Activated naive CD4-positive, alpha-beta T cell treated with anti-CD3 and anti-CD28 coated beads for 36 hours (primary cell): Measurements from ENCODE around the gene PRKCG. TPM values are rescaled to one million over a fixed set of nuclear protein-coding genes. Genes with fewer than 3 reads are reported as not detected.

ENCODE experiments used
- CTCF ChIA-PET: fragments of 350-600 bp; sonication (Branson Sonifier 250); formaldehyde crosslinking; loops from one replicate; lab custom pipeline; 2021; ENCODE audit warnings: antibody characterized with exemption; lab: Charles Lee
- DNase-seq: peaks from one replicate; pipeline ENCODE4 v3.0.0-alpha.2; 2020
- H3K27ac Mint-ChIP-seq: one replicate; pipeline ENCODE4 v1.8.0; 2021; ENCODE audit warnings: mild to moderate bottlenecking, mixed read lengths
- H3K27me3 Mint-ChIP-seq: one replicate; pipeline ENCODE4 v1.8.0; 2021; ENCODE audit warnings: low read depth, mixed read lengths
- H3K36me3 Mint-ChIP-seq: one replicate; pipeline ENCODE4 v1.8.0; 2021; ENCODE audit warnings: low read depth, mixed read lengths
- H3K4me1 Mint-ChIP-seq: one replicate; pipeline ENCODE4 v1.8.0; 2021; ENCODE audit warnings: low read depth, mixed read lengths
- H3K4me3 Mint-ChIP-seq: one replicate; pipeline ENCODE4 v1.8.0; 2021; ENCODE audit warnings: mild to moderate bottlenecking, moderate library complexity, mixed read lengths
- H3K9me3 Mint-ChIP-seq: one replicate; pipeline ENCODE4 v1.8.0; 2021; ENCODE audit warnings: mixed read lengths
- intact Hi-C: fragments of 100-400 bp; cut with micrococcal nuclease; formaldehyde crosslinking; loops from one replicate; pipeline ENCODE4 v1.15.1; 2023
- total RNA-seq, 2 experiments: library from RNA; stranded (reverse); gene quantifications; one replicate each; pipeline ENCODE4 v1.2.3, GENCODE V29; 2021

The PRKCG gene
- total RNA-seq, 2 experiments from 2014 or later, result not detected

- H3K27me3 Mint-ChIP-seq, result peaks cover 30% of the 10 kb centered on the region
Observed at GRCh38 chr19:53951947-53952346, 70.0 kb downstream of the PRKCG start.

GRCh38 chr19:53953383-53953782, 71.4 kb downstream of the PRKCG start:
- H3K4me1 Mint-ChIP-seq, result no peaks in the 10 kb centered on the region
- no peak overlapping the region for H3K27ac Mint-ChIP-seq
- intact Hi-C loops, result no loop called here
- H3K4me3 Mint-ChIP-seq, result no peak overlapping the region
- CTCF ChIA-PET, result no interaction called here
- no peak for DNase-seq
- no peaks in the 10 kb centered on the region for H3K36me3 Mint-ChIP-seq
- no peaks in the 10 kb centered on the region for H3K9me3 Mint-ChIP-seq
- H3K27me3 Mint-ChIP-seq, result peaks cover 36% of the 10 kb centered on the region

More at GRCh38 chr19:53951947-53952346, 70.0 kb downstream of the PRKCG start:
- DNase-seq, result no peak
- Mint-ChIP-seq H3K4me3 (no peak overlapping the region), H3K9me3 (no peaks in the 10 kb centered on the region), H3K27ac (no peak overlapping the region), H3K4me1 (no peaks in the 10 kb centered on the region), H3K36me3 (no peaks in the 10 kb centered on the region)
- intact Hi-C loops, result no loop called here
- CTCF ChIA-PET, result interaction anchor here (0.5 kb wide), 1 partner anchor 120 kb away, joined by 3 read pairs; no protein-coding TSS in a partner anchor

Other genes starting within 250 kb of the PRKCG start
- gene NLRP12, start 57.9 kb upstream of the PRKCG start, total RNA-seq, result not detected
- gene MYADM, start 14.3 kb upstream of the PRKCG start, total RNA-seq, result 10 to 100 TPM; 13.6 to 13.9 TPM
- not detected for gene CACNG7, start 27.1 kb downstream of the PRKCG start, total RNA-seq
- not detected for gene CACNG8, start 80.7 kb downstream of the PRKCG start, total RNA-seq
- gene CACNG6, start 109.4 kb downstream of the PRKCG start, total RNA-seq, result not detected
- not detected for gene VSTM1, start 181.7 kb downstream of the PRKCG start, total RNA-seq
- not detected for gene TARM1, start 199.2 kb downstream of the PRKCG start, total RNA-seq
- gene OSCAR, start 218.6 kb downstream of the PRKCG start, total RNA-seq, result under 1 TPM; 0.17 to 0.36 TPM
- gene NDUFA3, start 220.7 kb downstream of the PRKCG start, total RNA-seq, result 100 to 1,000 TPM; 110 to 120 TPM
- gene TFPT, start 233.5 kb downstream of the PRKCG start, total RNA-seq, result 10 to 100 TPM; 17.0 to 17.3 TPM
- 10 to 100 TPM; 67.5 to 71.8 TPM for gene PRPF31, start 233.6 kb downstream of the PRKCG start, total RNA-seq